ENCODE data around the gene GSN.

The GSN gene

DNA sequence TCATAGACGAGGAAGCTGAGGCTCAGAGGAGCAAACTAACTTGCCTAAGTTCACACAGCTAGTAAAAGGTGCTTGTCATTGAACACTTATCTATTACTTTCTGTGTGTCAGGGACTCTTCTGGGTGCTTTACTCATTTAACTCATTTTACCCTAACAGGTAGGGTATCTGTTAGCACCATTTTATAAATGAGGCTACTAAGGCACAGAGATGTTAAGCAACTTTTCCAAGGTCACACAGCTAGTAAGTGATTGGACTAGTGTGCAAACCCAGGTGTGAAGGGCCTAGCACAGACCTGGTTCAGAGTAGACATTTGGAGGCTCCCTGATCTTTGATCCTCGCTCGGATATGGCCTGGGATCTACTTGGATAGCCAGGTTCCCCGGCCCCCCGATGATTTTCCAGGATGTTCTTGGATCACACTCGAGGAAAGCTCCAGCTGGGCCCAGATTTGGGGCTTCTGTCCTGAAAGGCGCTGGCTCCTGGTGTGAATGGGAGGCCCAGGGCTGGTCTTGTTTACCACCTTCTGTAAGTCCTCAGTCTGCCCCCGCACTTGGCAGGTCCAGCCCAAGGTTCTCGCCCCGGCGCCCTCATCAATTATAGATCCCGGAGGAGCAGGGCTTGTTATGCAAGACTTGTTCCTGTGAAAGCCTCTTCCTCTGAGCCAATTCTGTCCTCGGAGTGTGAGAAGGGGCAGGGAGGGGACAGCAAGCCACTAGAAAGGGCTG, 37.5 kb downstream of the GSN start:
- TF ChIP-seq, protein P1, sequence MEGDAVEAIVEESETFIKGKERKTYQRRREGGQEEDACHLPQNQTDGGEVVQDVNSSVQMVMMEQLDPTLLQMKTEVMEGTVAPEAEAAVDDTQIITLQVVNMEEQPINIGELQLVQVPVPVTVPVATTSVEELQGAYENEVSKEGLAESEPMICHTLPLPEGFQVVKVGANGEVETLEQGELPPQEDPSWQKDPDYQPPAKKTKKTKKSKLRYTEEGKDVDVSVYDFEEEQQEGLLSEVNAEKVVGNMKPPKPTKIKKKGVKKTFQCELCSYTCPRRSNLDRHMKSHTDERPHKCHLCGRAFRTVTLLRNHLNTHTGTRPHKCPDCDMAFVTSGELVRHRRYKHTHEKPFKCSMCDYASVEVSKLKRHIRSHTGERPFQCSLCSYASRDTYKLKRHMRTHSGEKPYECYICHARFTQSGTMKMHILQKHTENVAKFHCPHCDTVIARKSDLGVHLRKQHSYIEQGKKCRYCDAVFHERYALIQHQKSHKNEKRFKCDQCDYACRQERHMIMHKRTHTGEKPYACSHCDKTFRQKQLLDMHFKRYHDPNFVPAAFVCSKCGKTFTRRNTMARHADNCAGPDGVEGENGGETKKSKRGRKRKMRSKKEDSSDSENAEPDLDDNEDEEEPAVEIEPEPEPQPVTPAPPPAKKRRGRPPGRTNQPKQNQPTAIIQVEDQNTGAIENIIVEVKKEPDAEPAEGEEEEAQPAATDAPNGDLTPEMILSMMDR (IDR thresholded peaks at IDR 0.05; ENCODE audit: low read length, missing control alignments) = no peak
- DNase-seq (ENCODE audit: low read depth) = no peak
- H3K4me3 ChIP-seq (replicated peaks; ENCODE audit: low read depth, low read length) = no peak overlapping the region

DNA sequence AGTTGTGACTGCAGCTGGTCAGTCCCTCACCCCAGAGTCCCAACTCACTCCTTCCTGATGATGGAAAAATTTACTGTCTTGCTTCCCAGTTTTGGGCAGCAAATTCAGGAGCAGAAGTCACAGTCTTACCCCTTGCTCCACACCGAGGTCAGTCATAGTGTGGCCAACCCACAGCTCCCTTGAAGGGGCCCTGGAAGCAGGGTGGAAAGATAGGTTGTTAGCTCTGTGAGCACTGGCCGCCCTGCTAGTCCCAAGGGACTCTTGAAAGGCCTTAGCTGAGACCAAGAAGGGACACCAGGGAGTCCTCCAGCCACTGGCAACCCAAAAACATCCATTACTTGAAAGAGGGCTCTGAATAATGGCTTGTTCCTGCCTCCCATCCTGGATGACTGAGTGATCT, 40.0 kb downstream of the GSN start:
- no peak for DNase-seq (ENCODE audit: low read depth)
- no peak overlapping the region for H3K4me3 ChIP-seq (replicated peaks; ENCODE audit: low read depth, low read length)
- TF ChIP-seq, protein P1 (IDR thresholded peaks at IDR 0.05; ENCODE audit: low read length, missing control alignments) = no peak

DNA sequence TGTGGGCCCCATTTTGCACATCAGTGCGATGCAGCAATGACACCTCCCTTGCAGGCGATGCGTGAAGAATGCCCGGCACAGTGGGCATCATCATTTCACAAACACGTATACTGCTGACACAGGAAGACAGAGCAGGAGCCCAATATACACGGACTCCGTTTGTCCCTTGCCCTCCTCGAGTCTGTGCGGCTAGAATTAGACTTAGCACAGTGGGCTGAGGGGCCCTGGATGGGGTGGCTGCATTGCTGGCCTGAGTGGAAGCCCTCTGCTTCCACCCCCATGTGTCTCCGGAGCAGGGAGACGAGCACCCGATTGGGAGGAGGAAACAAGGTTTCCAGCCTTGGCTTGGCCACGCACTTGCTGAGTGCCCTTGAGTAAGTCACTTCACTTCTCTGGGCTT, 40.8 kb downstream of the GSN start:
- H3K4me3 ChIP-seq (replicated peaks; ENCODE audit: low read depth, low read length) = no peak overlapping the region
- TF ChIP-seq, protein P1 (IDR thresholded peaks at IDR 0.05; ENCODE audit: low read length, missing control alignments) = no peak
- no peak for DNase-seq (ENCODE audit: low read depth)

DNA sequence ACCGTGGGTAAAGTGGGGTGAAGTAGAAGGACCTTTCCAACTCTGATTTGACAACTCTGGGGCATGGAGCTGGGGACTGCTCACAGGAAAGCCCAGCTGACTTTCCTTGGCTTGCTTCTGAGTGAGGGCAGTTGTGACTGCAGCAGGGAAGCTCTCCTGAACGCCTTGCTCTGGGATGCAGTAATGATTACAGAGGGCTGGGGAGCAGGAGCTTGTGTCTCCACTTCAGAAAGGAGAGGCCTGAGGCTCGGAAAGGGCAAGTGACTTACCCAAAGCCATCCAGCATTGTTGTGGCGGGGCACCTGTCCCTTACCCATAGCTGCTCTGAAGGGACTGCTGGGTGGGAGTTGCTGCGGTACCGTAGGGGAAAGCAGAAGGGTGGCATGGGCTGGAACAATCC, 41.2 kb downstream of the GSN start:
- no peak for DNase-seq (ENCODE audit: low read depth)
- no peak overlapping the region for H3K4me3 ChIP-seq (replicated peaks; ENCODE audit: low read depth, low read length)
- TF ChIP-seq, protein P1 (IDR thresholded peaks at IDR 0.05; ENCODE audit: low read length, missing control alignments) = no peak

DNA sequence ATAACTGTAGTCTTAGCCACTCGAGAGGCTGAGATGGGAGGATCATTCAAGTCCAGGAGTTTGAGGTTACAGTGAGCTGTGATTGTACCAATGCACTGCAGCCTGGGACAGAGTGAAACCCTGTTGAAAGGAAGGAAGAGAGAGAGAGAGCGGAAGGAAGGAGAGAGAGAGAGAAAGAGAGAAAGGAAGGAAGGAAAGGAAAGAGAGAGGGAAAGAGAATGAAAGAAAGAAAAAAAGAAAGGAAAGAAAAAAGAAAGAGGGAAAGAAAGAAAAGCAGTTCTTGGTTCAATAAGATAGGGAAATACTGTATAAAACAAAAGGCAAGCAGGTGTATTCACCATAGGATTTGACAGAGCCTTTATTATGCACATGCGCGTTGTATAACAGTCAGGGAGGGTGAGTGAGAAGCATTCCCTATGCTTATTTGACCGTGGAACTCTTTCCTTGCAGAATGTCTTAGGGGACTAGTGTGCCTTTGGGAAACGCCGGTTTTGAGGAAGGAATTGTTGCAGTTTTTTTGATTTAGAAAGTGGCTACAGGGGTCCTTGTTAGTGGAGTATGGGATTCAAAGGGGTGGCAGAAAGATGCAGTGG, 42.0 kb downstream of the GSN start:
- H3K4me3 ChIP-seq (replicated peaks; ENCODE audit: low read depth, low read length) = no peak overlapping the region
- no peak for DNase-seq (ENCODE audit: low read depth)
- TF ChIP-seq, protein P1 (IDR thresholded peaks at IDR 0.05; ENCODE audit: low read length, missing control alignments) = no peak

DNA sequence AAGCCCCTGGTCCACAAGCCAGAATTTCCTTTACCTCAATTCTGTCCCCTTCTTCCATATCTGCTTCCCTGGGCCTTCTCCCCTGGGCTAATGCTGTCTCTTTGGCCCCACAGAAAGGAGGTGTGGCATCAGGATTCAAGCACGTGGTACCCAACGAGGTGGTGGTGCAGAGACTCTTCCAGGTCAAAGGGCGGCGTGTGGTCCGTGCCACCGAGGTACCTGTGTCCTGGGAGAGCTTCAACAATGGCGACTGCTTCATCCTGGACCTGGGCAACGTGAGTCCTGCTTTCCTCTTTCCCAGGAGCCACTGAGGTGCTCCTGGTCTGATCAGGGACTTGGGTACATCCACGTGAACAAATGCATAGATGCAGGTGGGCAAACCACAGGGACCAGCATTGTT, 42.6 kb downstream of the GSN start:
- DNase-seq (ENCODE audit: low read depth) = no peak
- TF ChIP-seq, protein P1 (IDR thresholded peaks at IDR 0.05; ENCODE audit: low read length, missing control alignments) = no peak
- no peak overlapping the region for H3K4me3 ChIP-seq (replicated peaks; ENCODE audit: low read depth, low read length)

DNA sequence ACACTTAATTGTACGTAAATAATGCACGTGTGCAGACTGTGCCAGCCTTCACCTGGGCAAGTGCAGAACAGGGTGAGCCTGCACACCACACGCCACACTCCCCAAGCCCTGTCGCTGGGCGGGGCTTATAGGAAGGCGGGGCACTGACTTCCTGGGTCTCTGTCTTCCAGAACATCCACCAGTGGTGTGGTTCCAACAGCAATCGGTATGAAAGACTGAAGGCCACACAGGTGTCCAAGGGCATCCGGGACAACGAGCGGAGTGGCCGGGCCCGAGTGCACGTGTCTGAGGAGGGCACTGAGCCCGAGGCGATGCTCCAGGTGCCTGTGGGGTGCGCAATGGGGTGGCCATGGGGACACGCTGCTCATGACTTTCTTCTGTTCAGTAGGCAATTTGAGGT, 44.2 kb downstream of the GSN start:
- TF ChIP-seq, protein P1 (IDR thresholded peaks at IDR 0.05; ENCODE audit: low read length, missing control alignments) = no peak
- DNase-seq (ENCODE audit: low read depth) = no peak
- no peak overlapping the region for H3K4me3 ChIP-seq (replicated peaks; ENCODE audit: low read depth, low read length)

All from fibroblast of pulmonary artery (primary cell).